GM10248 (cell line): Measurements from ENCODE around the gene ALKBH7.
A peak's percentile ranks its signal among the peaks of the same experiment; 100 is the strongest.

Source experiments
- CTCF ChIA-PET: fragments of 300-600 bp; sonication (Branson Sonifier 250); formaldehyde crosslinking; extraction: SDS; loops from one replicate; lab custom pipeline; 2021; ENCODE audit warnings: antibody characterized with exemption; lab: Yijun Ruan, JAX
- POLR2A ChIA-PET: fragments of 350-650 bp; sonication (Branson Sonifier 250); formaldehyde crosslinking; extraction: SDS; loops from one replicate; lab custom pipeline; 2020; ENCODE audit warnings: antibody characterized with exemption; lab: Yijun Ruan, JAX
- DNase-seq: peaks from one replicate; pipeline ENCODE4 v3.0.0; 2012; ENCODE audit errors: extremely low spot score
- CTCF ChIP-seq: IDR thresholded peaks from 2 replicates; pipeline ENCODE4 v1.5.1; 2012; ENCODE audit warnings: mild to moderate bottlenecking, low read depth; ENCODE audit errors: extremely low read depth, missing control alignments, control extremely low read depth

Gene ALKBH7

GRCh38 chr19:6364353-6364752, 8.2 kb upstream of the ALKBH7 start:
- DNase-seq: no peak
- CTCF ChIA-PET: interaction anchor here (0.9 kb wide), 1 partner anchor 316 kb away, joined by 3 read pairs; no protein-coding TSS in a partner anchor
- TF ChIP-seq CTCF: no peak
- POLR2A ChIA-PET: interaction anchor here (0.7 kb wide), 1 partner anchor 155 kb away, joined by 6 read pairs; no protein-coding TSS in a partner anchor

- CTCF ChIA-PET: interaction anchor here (0.9 to 1.1 kb wide), 4 partner anchors 52 to 363 kb away, joined by 3 to 5 read pairs (median 3); partner anchors contain the start of gene KHSRP
- POLR2A ChIA-PET: interaction anchor here (0.5 to 1.9 kb wide), 12 partner anchors 11 to 1365 kb away, joined by 3 to 16 read pairs (median 4); partner anchors contain the start of genes CLPP and TNFSF9
- peak; percentile 98 for DNase-seq
- TF ChIP-seq CTCF: no peak
Observed at GRCh38 chr19:6373096-6373812, 660 bp downstream of the ALKBH7 start.

GRCh38 chr19:6373813-6374108, 1.2 kb downstream of the ALKBH7 start:
- POLR2A ChIA-PET: interaction anchor here (0.7 to 1.9 kb wide), 3 partner anchors 129 to 490 kb away, joined by 5 to 16 read pairs (median 6); partner anchors contain the start of gene TNFSF9
- no peak for TF ChIP-seq CTCF
- DNase-seq: no peak
- CTCF ChIA-PET: interaction anchor here (0.9 kb wide), 1 partner anchor 155 kb away, joined by 3 read pairs; no protein-coding TSS in a partner anchor

- POLR2A ChIA-PET: no interaction called here
- DNase-seq: no peak
- CTCF ChIA-PET: interaction anchor here (0.9 kb wide), 1 partner anchor 155 kb away, joined by 3 read pairs; no protein-coding TSS in a partner anchor
- no peak for TF ChIP-seq CTCF
Observed at GRCh38 chr19:6374161-6374709, 1.6 kb downstream of the ALKBH7 start.

GRCh38 chr19:6374711-6375410, 2.3 kb downstream of the ALKBH7 start:
- no peak for TF ChIP-seq CTCF
- ChIA-PET POLR2A (interaction anchor here (1.2 kb wide), 1 partner anchor 16 kb away, joined by 10 read pairs; no protein-coding TSS in a partner anchor), CTCF (no interaction called here)
- DNase-seq: no peak

GRCh38 chr19:6375411-6376010, 2.9 kb downstream of the ALKBH7 start, which contains the start of gene PSPN:
PSPN (minus strand) TSS chr19:6375933; CDS start chr19:6375849, 84 bp downstream.
- no peak for DNase-seq
- TF ChIP-seq CTCF: no peak
- ChIA-PET POLR2A (interaction anchor here (1.2 kb wide), 1 partner anchor 15 kb away, joined by 10 read pairs; no protein-coding TSS in a partner anchor), CTCF (no interaction called here)
